Measurements from ENCODE around the gene VENTX.

Gene VENTX

DNA sequence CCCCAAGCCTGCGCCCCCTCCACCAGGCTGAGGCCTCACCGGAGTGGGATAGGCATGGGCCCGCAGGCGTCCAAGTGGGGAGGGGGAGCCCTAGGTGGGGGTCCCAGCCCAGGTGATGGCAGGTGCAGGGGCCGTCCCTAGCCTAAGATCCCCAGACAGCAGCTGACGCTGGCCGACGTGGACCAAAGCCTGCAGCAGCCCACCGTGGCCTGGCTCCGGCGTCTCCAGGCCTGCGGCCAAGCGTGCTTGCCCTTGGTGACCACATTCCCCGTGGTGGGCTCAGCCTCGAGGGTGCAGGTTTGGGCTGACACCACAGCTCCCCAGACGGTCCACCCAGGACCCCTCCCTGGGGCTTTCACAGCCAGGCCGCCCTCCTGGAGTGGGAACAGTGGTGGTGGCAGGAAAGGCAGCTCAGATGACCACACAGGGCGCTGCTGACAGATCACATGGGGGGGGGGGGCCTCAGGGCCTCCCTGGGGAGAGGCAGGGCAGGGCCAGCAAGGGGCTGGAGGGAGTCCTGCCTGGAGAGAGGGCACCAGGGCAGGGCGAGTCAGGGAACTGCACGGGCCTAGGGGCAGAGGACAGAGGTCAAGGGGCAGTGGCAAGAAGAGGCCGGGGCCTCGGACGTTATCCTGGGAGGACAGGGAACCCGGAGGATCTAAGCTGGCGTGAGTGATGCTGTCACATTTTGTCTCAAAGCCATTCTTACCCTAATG, 39.8 kb downstream of the VENTX start:
- TF ChIP-seq, protein P1, sequence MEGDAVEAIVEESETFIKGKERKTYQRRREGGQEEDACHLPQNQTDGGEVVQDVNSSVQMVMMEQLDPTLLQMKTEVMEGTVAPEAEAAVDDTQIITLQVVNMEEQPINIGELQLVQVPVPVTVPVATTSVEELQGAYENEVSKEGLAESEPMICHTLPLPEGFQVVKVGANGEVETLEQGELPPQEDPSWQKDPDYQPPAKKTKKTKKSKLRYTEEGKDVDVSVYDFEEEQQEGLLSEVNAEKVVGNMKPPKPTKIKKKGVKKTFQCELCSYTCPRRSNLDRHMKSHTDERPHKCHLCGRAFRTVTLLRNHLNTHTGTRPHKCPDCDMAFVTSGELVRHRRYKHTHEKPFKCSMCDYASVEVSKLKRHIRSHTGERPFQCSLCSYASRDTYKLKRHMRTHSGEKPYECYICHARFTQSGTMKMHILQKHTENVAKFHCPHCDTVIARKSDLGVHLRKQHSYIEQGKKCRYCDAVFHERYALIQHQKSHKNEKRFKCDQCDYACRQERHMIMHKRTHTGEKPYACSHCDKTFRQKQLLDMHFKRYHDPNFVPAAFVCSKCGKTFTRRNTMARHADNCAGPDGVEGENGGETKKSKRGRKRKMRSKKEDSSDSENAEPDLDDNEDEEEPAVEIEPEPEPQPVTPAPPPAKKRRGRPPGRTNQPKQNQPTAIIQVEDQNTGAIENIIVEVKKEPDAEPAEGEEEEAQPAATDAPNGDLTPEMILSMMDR (IDR thresholded peaks at IDR 0.05; ENCODE audit: insufficient read depth, low read depth, low read length, missing control alignments), result no peak
- H3K4me3 ChIP-seq (ENCODE audit: low read length), result no peak overlapping the region
- DNase-seq (ENCODE audit: low read depth), result no peak

- TF ChIP-seq, protein P1 (IDR thresholded peaks at IDR 0.05; ENCODE audit: insufficient read depth, low read depth, low read length, missing control alignments), result no peak
- DNase-seq (ENCODE audit: low read depth), result no peak
- no peak overlapping the region for H3K4me3 ChIP-seq (ENCODE audit: low read length)
Observed at GRCh38 chr10:133277993-133278576, 40.4 kb downstream of the VENTX start.

DNA sequence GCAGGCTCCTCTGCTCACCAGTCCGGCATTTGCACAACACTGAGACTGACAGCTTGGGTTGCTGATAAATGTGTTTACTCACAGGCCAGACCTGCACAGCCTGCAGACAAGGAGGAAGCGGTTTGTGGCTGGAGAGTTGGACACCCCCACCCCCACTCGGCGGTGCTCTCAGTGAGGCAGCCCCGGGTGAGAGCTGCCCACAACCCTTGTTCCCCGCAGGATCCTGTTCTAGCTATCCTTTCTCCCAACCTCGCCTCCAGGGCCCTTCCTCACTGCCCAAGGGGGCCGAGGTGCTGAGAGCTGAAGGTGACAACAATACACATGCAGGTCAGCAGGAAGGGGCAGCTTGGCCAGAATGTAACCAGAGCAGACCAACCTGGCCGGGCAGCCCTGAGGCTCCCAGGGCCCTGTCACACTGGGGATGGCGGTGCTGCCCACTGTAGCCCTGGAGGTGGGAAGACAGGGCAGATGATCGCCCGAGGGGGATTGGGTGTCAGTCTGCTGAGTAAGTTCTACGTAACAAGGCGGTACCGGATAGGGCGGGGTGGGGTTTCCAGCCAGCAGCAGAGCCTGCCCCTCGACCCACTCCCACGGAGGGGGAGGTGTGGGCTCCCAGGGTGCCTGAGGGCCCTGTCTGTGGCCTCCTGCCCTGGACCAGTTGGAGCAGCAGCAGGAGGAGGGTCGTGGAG, 41.1 kb downstream of the VENTX start:
- peak; percentile 93 for DNase-seq (ENCODE audit: low read depth)
- TF ChIP-seq, protein P1 (IDR thresholded peaks at IDR 0.05; ENCODE audit: insufficient read depth, low read depth, low read length, missing control alignments), result no peak
- H3K4me3 ChIP-seq (ENCODE audit: low read length), result no peak overlapping the region

DNA sequence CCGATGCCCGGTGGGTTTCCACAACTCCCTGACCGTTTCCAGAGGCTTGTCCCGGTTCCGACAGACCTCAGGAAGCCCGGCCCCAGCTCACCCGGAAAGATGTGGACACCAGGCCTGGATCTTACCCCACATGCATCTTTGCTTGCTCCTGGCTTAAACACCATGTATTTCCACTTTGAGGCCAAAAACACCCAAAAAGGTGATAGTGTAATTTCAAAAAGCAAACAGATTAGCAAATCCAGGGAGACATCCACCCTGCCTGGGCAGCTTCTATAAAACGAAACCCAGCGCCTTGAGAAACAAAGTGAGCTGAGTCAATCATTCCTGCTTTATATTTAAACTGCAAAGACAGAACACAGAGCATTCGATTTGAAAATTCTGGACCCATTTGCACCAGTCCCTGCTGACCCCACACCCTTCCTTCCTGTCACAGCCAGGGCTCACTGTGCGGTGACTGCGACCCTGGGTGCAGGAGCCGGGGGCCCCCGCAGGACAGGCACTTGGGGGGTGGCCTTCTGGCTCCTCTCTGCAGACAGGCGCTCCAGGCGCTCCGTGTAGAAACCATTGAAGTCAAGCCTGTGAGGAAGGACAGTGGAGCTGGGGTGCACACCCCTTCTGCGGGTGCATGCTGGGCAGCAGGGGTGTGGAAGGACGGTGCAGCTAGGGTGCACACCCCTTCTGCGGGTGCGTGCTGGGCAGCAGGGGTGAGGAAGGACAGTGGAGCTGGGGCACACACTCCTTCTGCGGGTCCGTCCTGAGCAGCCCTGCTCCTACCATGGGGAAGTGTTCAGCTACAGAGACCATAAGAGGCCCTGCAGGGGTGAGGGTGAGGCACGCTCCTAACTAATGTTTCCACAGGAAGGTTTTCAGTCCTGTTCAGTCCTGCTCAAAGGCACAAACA, 41.9 kb downstream of the VENTX start:
- TF ChIP-seq, protein P1 (IDR thresholded peaks at IDR 0.05; ENCODE audit: insufficient read depth, low read depth, low read length, missing control alignments), result no peak
- no peak overlapping the region for H3K4me3 ChIP-seq (ENCODE audit: low read length)
- DNase-seq (ENCODE audit: low read depth), result peak; percentile 30

DNA sequence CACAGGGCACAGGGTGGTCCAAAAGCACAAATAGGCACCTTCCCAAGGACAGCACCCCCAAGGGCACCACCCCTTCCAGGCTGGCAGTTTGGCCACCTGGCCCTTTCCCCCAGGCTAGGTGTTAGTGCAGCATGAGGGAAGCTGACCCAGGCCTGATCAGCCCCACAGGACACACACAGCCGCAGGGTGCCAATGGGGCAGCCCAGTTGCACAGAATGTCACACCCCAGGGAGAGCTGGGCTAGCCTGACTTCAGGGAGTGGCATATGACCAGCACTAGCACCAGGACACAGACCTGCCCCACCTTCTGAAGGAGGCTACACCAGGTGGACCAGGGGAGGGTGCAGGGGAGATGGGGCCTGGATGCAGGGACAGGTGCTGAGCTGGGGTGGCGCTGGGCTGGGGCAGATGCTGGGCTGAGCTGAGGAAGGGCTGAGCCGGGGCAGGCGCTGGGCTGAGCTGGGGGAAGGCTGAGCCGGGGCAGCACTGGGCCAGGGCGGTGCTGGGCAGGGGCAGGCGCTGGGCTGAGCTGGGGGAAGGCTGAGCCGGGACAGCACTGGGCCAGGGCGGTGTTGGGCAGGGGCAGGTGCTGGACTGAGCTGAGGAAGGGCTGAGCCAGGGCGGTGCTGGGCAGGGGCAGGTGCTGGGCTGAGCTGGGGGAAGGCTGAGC, 42.9 kb downstream of the VENTX start:
- TF ChIP-seq, protein P1 (IDR thresholded peaks at IDR 0.05; ENCODE audit: insufficient read depth, low read depth, low read length, missing control alignments), result no peak
- DNase-seq (ENCODE audit: low read depth), result no peak

DNA sequence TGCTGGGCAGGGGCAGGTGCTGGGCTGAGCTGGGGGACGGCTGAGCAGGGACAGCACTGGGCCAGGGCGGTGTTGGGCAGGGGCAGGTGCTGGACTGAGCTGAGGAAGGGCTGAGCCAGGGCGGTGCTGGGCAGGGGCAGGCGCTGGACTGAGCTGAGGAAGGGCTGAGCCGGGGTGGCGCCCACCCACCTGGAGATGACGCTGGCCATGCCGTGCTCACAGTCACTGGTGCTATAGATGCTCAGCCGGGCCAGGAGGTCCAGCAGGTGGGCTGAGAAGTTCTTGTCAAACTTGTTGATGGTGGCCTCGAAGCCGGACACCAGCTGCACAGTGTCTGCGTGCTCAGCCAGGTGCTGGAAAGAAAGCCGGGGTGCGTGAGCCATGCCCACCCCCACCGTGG, 43.4 kb downstream of the VENTX start:
- TF ChIP-seq, protein P1 (IDR thresholded peaks at IDR 0.05; ENCODE audit: insufficient read depth, low read depth, low read length, missing control alignments), result no peak
- no peak overlapping the region for H3K4me3 ChIP-seq (ENCODE audit: low read length)
- DNase-seq (ENCODE audit: low read depth), result no peak

More for the DNA sequence above, 42.9 kb downstream of the VENTX start:
- no peak overlapping the region for H3K4me3 ChIP-seq (ENCODE audit: low read length)

Data from epithelial cell of esophagus (primary cell).